HCT116 (cell line): ENCODE results near the gene ABCA9.

ENCODE experiments used
- EZH2 ChIP-seq: fragments of 200-600 bp; sonication (generic); IDR thresholded peaks from 2 replicates; pipeline ENCODE4 v1.6.1; 2017; ENCODE audit warnings: antibody characterized with exemption, mixed run types
- FOSL1 ChIP-seq: IDR thresholded peaks from 2 replicates; pipeline ENCODE4 v1.6.1; 2012; ENCODE audit warnings: low read depth
- JUND ChIP-seq: IDR thresholded peaks from 2 replicates; pipeline ENCODE4 v1.6.1; 2012
- POLR2A ChIP-seq: IDR thresholded peaks from 2 replicates; pipeline ENCODE4 v1.7.0; 2011; ENCODE audit warnings: borderline replicate concordance; ENCODE audit not compliant: insufficient read depth, insufficient read length; ENCODE audit errors: extremely low read depth
- POLR2AphosphoS5 ChIP-seq: IDR thresholded peaks from 2 replicates; pipeline ENCODE4 v1.6.1; 2011; ENCODE audit warnings: mild to moderate bottlenecking, low read depth, low read length, moderate library complexity
- SIN3A ChIP-seq: IDR thresholded peaks from 2 replicates; pipeline ENCODE4 v1.6.1; 2012; ENCODE audit warnings: low read depth
- TCF7L2 ChIP-seq: IDR thresholded peaks from 2 replicates; pipeline ENCODE4 v1.7.0; 2011; ENCODE audit warnings: borderline replicate concordance, inconsistent platforms; ENCODE audit not compliant: insufficient read depth, insufficient read length; ENCODE audit errors: extremely low read depth
- ZFX ChIP-seq: fragments of 450-650 bp; IDR thresholded peaks from 2 replicates; pipeline ENCODE4 v1.6.1; 2017
- ZNF274 ChIP-seq: fragments of 200-500 bp; sonication (Bioruptor generic); IDR thresholded peaks from 2 replicates; pipeline ENCODE4 v1.6.1; 2014; ENCODE audit warnings: mild to moderate bottlenecking, low read depth, low read length, inconsistent platforms
- TF ChIP-seq, protein P1 (sequence below): IDR thresholded peaks from 2 replicates; pipeline ENCODE4 v1.6.1; 2012; ENCODE audit warnings: low read depth
- TF ChIP-seq, protein P2 (sequence below), 3 experiments: fragments of 200-600 bp in 1 of 3; sonication (generic) in 1 of 3; IDR thresholded peaks in 2 of 3; conservative IDR thresholded peaks in 1 of 3; 2 replicates each; pipeline ENCODE4 v1.5.1; 2012 to 2017; ENCODE audit warnings: low read depth in 2 of 3, low read length in 2 of 3, antibody characterized with exemption in 1 of 3, borderline replicate concordance in 1 of 3, control low read depth in 1 of 3, mild to moderate bottlenecking in 1 of 3, mixed read lengths in 1 of 3, mixed run types in 1 of 3, moderate library complexity in 1 of 3; ENCODE audit not compliant: insufficient read depth in 1 of 3
- TF ChIP-seq, protein P3 (sequence below): IDR thresholded peaks from 2 replicates; pipeline ENCODE4 v1.6.1; 2011; ENCODE audit warnings: mild to moderate bottlenecking, low read length, moderate library complexity; ENCODE audit not compliant: insufficient replicate concordance; ENCODE audit errors: extremely low read depth
- TF ChIP-seq, protein P4 (sequence below): IDR thresholded peaks from 2 replicates; pipeline ENCODE4 v1.6.1; 2012
- TF ChIP-seq, protein P5 (sequence below): IDR thresholded peaks from 2 replicates; pipeline ENCODE4 v1.6.1; 2012

DNA sequence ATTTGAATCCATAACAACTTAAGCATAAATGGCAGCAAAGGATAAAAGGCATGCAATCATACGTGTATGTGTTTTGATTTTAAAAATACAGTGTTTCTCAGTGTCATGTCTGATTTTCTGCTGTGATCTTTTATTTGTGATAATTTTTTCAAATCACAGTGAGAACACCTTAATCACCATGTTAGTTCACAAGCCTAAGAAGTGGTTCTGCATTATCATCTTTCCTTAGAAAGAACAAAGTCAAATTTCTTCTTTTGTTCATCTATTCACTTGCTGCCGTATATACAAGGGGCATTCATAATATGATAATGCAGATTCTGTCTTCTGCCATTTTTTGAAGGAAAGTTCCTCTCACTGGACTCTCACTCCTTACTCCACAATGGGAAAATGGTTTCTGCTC, 33.3 kb upstream of the ABCA9 start:
- TF ChIP-seq, protein P1, sequence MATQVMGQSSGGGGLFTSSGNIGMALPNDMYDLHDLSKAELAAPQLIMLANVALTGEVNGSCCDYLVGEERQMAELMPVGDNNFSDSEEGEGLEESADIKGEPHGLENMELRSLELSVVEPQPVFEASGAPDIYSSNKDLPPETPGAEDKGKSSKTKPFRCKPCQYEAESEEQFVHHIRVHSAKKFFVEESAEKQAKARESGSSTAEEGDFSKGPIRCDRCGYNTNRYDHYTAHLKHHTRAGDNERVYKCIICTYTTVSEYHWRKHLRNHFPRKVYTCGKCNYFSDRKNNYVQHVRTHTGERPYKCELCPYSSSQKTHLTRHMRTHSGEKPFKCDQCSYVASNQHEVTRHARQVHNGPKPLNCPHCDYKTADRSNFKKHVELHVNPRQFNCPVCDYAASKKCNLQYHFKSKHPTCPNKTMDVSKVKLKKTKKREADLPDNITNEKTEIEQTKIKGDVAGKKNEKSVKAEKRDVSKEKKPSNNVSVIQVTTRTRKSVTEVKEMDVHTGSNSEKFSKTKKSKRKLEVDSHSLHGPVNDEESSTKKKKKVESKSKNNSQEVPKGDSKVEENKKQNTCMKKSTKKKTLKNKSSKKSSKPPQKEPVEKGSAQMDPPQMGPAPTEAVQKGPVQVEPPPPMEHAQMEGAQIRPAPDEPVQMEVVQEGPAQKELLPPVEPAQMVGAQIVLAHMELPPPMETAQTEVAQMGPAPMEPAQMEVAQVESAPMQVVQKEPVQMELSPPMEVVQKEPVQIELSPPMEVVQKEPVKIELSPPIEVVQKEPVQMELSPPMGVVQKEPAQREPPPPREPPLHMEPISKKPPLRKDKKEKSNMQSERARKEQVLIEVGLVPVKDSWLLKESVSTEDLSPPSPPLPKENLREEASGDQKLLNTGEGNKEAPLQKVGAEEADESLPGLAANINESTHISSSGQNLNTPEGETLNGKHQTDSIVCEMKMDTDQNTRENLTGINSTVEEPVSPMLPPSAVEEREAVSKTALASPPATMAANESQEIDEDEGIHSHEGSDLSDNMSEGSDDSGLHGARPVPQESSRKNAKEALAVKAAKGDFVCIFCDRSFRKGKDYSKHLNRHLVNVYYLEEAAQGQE, result no peak
- TF ChIP-seq, protein P2, sequence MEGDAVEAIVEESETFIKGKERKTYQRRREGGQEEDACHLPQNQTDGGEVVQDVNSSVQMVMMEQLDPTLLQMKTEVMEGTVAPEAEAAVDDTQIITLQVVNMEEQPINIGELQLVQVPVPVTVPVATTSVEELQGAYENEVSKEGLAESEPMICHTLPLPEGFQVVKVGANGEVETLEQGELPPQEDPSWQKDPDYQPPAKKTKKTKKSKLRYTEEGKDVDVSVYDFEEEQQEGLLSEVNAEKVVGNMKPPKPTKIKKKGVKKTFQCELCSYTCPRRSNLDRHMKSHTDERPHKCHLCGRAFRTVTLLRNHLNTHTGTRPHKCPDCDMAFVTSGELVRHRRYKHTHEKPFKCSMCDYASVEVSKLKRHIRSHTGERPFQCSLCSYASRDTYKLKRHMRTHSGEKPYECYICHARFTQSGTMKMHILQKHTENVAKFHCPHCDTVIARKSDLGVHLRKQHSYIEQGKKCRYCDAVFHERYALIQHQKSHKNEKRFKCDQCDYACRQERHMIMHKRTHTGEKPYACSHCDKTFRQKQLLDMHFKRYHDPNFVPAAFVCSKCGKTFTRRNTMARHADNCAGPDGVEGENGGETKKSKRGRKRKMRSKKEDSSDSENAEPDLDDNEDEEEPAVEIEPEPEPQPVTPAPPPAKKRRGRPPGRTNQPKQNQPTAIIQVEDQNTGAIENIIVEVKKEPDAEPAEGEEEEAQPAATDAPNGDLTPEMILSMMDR (IDR thresholded peaks at IDR 0.05 in 2 of 3, conservative IDR thresholded peaks at IDR 0.05 in 1 of 3; ENCODE audit: borderline replicate concordance in 1 of 3, insufficient read depth in 1 of 3, low read depth in 2 of 3, low read length in 2 of 3), result no peak
- no peak for TF ChIP-seq FOSL1
- TF ChIP-seq, protein P3, sequence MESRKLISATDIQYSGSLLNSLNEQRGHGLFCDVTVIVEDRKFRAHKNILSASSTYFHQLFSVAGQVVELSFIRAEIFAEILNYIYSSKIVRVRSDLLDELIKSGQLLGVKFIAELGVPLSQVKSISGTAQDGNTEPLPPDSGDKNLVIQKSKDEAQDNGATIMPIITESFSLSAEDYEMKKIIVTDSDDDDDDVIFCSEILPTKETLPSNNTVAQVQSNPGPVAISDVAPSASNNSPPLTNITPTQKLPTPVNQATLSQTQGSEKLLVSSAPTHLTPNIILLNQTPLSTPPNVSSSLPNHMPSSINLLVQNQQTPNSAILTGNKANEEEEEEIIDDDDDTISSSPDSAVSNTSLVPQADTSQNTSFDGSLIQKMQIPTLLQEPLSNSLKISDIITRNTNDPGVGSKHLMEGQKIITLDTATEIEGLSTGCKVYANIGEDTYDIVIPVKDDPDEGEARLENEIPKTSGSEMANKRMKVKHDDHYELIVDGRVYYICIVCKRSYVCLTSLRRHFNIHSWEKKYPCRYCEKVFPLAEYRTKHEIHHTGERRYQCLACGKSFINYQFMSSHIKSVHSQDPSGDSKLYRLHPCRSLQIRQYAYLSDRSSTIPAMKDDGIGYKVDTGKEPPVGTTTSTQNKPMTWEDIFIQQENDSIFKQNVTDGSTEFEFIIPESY, result no peak
- TF ChIP-seq EZH2, result no peak
- TF ChIP-seq, protein P4, sequence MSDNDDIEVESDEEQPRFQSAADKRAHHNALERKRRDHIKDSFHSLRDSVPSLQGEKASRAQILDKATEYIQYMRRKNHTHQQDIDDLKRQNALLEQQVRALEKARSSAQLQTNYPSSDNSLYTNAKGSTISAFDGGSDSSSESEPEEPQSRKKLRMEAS, result no peak
- no peak for TF ChIP-seq ZNF274
- TF ChIP-seq POLR2A, result no peak
- TF ChIP-seq POLR2AphosphoS5, result no peak
- no peak for TF ChIP-seq SIN3A
- TF ChIP-seq, protein P5, sequence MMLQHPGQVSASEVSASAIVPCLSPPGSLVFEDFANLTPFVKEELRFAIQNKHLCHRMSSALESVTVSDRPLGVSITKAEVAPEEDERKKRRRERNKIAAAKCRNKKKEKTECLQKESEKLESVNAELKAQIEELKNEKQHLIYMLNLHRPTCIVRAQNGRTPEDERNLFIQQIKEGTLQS, result no peak
- no peak for TF ChIP-seq ZFX
- no peak for TF ChIP-seq JUND
- TF ChIP-seq TCF7L2, result no peak
